ENCODE data around the gene EIF2B2. TPM values are rescaled to one million over a fixed set of nuclear protein-coding genes. Genes with fewer than 3 reads are reported as not detected.
A peak's percentile ranks its signal among the peaks of the same experiment; 100 is the strongest.

EIF2B2 gene
- total RNA-seq, 6 donors from 2014 or later = 22.2 to 40.7 (median 32.5) TPM

DNA sequence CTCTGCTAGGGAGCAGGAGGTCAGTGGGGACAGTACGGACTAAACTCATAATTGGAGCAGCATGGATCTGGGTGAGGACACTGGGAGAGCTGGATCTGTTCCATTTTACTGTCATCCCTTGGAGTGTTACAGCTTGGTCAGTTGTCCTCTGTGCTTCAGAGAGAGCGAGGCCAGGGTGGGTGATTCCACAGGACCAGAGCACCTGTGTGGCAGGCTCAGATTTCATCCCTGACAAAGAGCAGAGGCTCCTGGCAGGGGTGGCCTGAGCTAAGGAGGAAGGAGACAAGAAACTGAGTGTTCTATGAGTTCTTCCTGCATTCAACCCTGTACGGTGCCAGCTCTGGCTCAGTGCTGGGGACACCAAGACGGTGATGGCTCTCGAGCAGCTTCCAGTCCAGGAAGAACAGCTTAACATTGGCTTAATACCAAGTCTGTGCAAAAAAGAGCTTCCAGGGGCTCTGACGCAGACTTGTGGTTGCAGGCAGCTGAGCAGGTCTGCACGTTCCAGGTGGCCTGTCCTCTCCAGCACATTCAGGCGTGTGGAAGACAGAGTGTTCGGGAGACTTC lies 38.9 kb upstream of the EIF2B2 start:
- DNase-seq = no peak
- ATAC-seq (ENCODE audit: low FRiP score in 2 of 2) = peak in 1 of 2 donors; percentile 4

DNA sequence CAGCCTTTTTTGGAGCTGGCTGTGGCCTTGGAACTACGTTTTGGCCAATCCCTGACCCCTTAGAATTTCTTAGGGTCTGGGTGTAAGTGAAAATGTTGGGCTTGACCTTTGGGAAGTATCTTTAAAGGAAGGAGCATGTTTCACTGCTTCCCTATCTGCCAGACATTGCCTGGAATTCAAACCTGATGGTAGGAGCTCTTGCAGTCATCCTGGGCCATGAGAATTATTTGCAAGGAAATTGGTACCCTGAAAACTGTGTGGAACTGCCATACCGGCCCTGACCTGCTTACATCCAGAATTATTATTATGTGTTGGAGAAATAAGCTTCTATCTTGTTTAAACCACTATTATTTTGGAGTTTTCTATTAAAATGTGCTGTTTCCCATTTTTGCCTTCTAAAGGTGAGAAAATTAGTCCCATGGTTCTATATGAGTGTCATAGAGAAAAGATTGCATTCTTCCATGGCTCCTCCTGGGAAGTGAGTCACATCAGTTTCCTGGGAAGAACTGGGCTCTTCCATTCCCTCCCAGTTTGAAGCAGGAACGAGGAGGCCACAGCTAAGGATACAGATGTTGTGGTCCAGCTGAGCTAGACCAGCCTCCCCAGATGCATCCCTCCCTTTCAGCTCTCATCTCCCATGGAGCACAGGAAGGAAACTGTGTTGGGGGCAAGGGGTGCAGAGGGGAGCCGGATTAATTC lies 37.8 kb upstream of the EIF2B2 start:
- no peak for ATAC-seq (ENCODE audit: low FRiP score in 2 of 2)
- H3K27ac ChIP-seq = no peak overlapping the region

More for the DNA sequence above, 38.9 kb upstream of the EIF2B2 start:
- H3K4me1 ChIP-seq = no peaks in the 10 kb centered on the region
- no peaks in the 10 kb centered on the region for H3K36me3 ChIP-seq
- H3K27ac ChIP-seq = no peak overlapping the region
- H3K27me3 ChIP-seq = no peaks in the 10 kb centered on the region
- 32 to 38% methylated on average over 8 to 9 of the region's 9 CpGs for WGBS, 2 donors
- H3K9me3 ChIP-seq = no peaks in the 10 kb centered on the region
- no peak overlapping the region for H3K4me3 ChIP-seq
- TF ChIP-seq EP300 (IDR thresholded peaks at IDR 0.05) = no peak
- TF ChIP-seq POLR2AphosphoS5 (IDR thresholded peaks at IDR 0.05) = no peak
- TF ChIP-seq, protein P1, sequence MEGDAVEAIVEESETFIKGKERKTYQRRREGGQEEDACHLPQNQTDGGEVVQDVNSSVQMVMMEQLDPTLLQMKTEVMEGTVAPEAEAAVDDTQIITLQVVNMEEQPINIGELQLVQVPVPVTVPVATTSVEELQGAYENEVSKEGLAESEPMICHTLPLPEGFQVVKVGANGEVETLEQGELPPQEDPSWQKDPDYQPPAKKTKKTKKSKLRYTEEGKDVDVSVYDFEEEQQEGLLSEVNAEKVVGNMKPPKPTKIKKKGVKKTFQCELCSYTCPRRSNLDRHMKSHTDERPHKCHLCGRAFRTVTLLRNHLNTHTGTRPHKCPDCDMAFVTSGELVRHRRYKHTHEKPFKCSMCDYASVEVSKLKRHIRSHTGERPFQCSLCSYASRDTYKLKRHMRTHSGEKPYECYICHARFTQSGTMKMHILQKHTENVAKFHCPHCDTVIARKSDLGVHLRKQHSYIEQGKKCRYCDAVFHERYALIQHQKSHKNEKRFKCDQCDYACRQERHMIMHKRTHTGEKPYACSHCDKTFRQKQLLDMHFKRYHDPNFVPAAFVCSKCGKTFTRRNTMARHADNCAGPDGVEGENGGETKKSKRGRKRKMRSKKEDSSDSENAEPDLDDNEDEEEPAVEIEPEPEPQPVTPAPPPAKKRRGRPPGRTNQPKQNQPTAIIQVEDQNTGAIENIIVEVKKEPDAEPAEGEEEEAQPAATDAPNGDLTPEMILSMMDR (IDR thresholded peaks at IDR 0.05) = no peak
- no peak for TF ChIP-seq POLR2A (IDR thresholded peaks at IDR 0.05)

DNA sequence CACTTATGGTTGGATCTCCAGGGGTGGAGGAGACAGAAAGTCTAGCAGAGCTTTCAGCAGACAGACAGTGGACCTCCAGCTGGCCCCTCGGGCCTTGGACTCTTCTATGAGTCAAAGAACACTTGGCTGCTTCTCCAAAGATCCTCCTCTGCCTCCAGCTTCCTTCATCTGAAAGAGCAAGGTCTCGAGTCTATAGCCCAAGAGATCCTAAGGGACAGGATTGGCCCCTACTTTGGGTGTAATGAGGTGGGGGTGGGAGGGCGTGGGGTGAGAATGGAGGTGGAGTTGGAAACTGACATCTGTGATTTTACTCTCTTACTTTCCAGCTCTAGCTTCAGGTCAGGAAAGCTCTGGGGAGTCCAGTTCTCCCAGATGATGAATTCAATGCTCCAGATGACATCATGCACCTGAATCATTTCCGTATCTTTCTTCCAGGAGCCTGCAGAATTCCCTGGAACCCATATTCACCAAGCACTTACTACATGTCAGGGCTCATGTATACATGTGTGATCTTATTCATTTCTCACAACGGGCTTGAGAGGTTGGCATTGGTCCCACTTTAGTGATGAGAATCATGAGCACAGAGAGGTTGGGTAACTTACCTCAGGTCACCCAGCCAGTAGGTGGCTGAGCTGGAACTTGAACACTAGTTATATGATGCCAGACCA lies 37.1 kb upstream of the EIF2B2 start:
- no peak overlapping the region for H3K27ac ChIP-seq
- no peaks in the 10 kb centered on the region for H3K9me3 ChIP-seq
- ATAC-seq (ENCODE audit: low FRiP score in 2 of 2) = no peak

More for the DNA sequence above, 37.8 kb upstream of the EIF2B2 start:
- Histone ChIP-seq H3K4me1 (no peaks in the 10 kb centered on the region), H3K4me3 (no peak overlapping the region), H3K36me3 (no peaks in the 10 kb centered on the region), H3K9me3 (no peaks in the 10 kb centered on the region), H3K27me3 (no peaks in the 10 kb centered on the region)
- TF ChIP-seq EP300 (IDR thresholded peaks at IDR 0.05) = no peak
- TF ChIP-seq POLR2A (IDR thresholded peaks at IDR 0.05) = no peak
- TF ChIP-seq, protein P1 (IDR thresholded peaks at IDR 0.05) = no peak
- no peak for TF ChIP-seq POLR2AphosphoS5 (IDR thresholded peaks at IDR 0.05)
- no peak for DNase-seq
- 57 to 91% methylated on average over 3 to 4 of the region's 4 CpGs for WGBS, 2 donors

DNA sequence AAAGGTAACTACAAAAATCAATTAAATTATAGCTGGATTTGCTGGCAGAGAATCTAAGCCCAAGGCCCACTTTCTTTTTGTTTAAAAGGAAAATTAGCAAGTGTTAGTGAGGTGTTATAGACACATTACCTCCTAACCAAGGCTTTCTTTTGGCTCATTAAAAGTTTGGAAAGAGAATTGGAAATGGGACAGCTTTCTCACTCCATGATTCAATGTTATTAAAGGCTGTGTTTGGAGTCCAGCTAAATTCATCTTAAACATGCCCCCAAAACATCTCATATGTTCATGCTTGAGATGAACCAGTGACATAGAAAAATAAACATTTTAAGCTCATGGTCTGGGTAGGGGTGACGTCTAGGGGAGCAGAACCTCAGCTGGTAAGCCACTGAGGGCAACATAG lies 33.9 kb upstream of the EIF2B2 start:
- TF ChIP-seq, protein P1 (IDR thresholded peaks at IDR 0.05) = no peak
- TF ChIP-seq EP300 (IDR thresholded peaks at IDR 0.05) (no peak), POLR2A (IDR thresholded peaks at IDR 0.05) (no peak), POLR2AphosphoS5 (IDR thresholded peaks at IDR 0.05) (no peak)
- Histone ChIP-seq H3K36me3 (no peaks in the 10 kb centered on the region), H3K4me1 (peaks cover 0 to 11% (median 8%) of the 10 kb centered on the region in 4 donors), H3K4me3 (no peak overlapping the region), H3K27me3 (no peaks in the 10 kb centered on the region), H3K27ac (no peak overlapping the region), H3K9me3 (no peaks in the 10 kb centered on the region)
- WGBS, 2 donors = 69 to 72% methylated on average over 1 of the region's 1 CpG
- DNase-seq (no peak), ATAC-seq (ENCODE audit: low FRiP score in 2 of 2) (no peak)

More for the DNA sequence above, 37.1 kb upstream of the EIF2B2 start:
- Histone ChIP-seq H3K4me3 (no peak overlapping the region), H3K36me3 (no peaks in the 10 kb centered on the region), H3K27me3 (no peaks in the 10 kb centered on the region), H3K4me1 (no peaks in the 10 kb centered on the region)
- DNase-seq = no peak
- 84 to 97% methylated on average over 3 to 5 of the region's 5 CpGs for WGBS, 2 donors
- TF ChIP-seq POLR2AphosphoS5 (IDR thresholded peaks at IDR 0.05) = no peak
- no peak for TF ChIP-seq EP300 (IDR thresholded peaks at IDR 0.05)
- TF ChIP-seq, protein P1 (IDR thresholded peaks at IDR 0.05) = no peak
- no peak for TF ChIP-seq POLR2A (IDR thresholded peaks at IDR 0.05)
